Measurements from ENCODE around the gene EIF3F.
A peak's percentile ranks its signal among the peaks of the same experiment; 100 is the strongest.

The EIF3F gene

DNA sequence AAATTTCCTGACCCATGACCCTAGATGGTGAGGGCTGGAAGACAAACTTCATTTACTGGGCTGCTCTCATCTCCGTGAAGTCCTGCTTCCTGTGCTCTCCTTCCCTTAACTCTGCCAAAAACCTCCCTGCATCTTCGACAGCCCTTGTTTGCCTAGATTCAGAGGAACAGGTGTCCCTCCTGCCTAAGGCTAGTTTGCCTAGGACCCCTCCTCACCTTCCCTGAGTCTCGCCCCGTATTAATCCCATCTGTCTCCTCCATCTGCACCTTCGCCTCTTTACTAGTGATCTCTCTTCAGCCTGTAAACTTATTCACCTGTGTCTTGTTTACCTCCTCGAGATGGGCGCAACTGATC lies 33.1 kb downstream of the EIF3F start:
- H3K27me3 ChIP-seq (replicated peaks in 2 of 5; ENCODE audit: control insufficient read depth in 4 of 5, insufficient read depth in 5 of 5, low read length in 4 of 5) = peaks cover 16 to 58% (median 39%) of the 10 kb centered on the region in 5 experiments
- WGBS (ENCODE audit: insufficient coverage) = 48% methylated on average over 7 of the region's 7 CpGs
- DNase-seq = no peak
- POLR2A ChIA-PET = no interaction called here
- peak overlapping the region in 5 of 7 experiments; percentile 50 to 77 (median 61) for H3K4me3 ChIP-seq (ENCODE audit: control insufficient read depth in 1 of 7, extremely low read depth in 1 of 7, insufficient read depth in 4 of 7, low read depth in 2 of 7, low read length in 6 of 7)
- H3K9me3 ChIP-seq (ENCODE audit: control extremely low read depth in 1 of 5, control insufficient read depth in 4 of 5, insufficient read depth in 2 of 5, low read depth in 1 of 5, low read length in 4 of 5) = peaks cover 0 to 4% (median 0%) of the 10 kb centered on the region in 5 experiments
- CTCF ChIA-PET = interaction anchor here (1.0 to 6.4 kb wide), 6 partner anchors 10 to 76 kb away, joined by 3 to 53 read pairs (median 4); partner anchors contain the start of gene EIF3F
- H3K36me3 ChIP-seq (ENCODE audit: control insufficient read depth in 4 of 4, insufficient read depth in 4 of 4, low read length in 3 of 4) = no peaks in the 10 kb centered on the region
- no peak overlapping the region for H3K27ac ChIP-seq (ENCODE audit: insufficient read depth in 1 of 2, low read depth in 1 of 2, low read length in 2 of 2, poor library complexity in 1 of 2, severe bottlenecking in 2 of 2)
- peaks cover 2 to 19% (median 11%) of the 10 kb centered on the region in 4 experiments for H3K4me1 ChIP-seq (ENCODE audit: control extremely low read depth in 1 of 4, control insufficient read depth in 4 of 4, insufficient read depth in 4 of 4, low read length in 3 of 4)

DNA sequence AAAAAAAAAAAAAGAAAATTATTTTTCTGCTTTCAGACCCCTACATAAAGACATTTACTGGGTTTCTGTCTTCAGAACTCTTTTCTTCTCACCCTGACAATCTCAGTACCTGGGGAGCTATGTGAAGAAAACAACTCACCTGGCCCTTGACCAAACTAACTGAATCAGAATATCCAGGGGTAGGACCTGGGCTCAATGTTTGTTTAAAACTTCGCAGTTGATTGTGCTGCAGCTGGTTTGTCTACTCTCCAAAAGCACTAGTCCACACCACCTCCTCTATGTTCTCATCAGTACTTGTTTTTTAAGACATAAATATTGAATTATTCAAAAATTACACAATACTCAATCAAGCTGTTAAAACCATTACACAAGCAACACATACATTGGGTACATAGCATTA lies 34.8 kb downstream of the EIF3F start:
- WGBS (ENCODE audit: insufficient coverage) = no CpG with 5 or more reads among the region's 1 CpG
- ChIA-PET POLR2A (no interaction called here), CTCF (interaction anchor here (1.1 to 3.3 kb wide), 5 partner anchors 9 to 78 kb away, joined by 3 to 21 read pairs (median 11); no protein-coding TSS in a partner anchor)
- Histone ChIP-seq H3K4me1 (ENCODE audit: control extremely low read depth in 1 of 4, control insufficient read depth in 4 of 4, insufficient read depth in 4 of 4, low read length in 3 of 4) (peaks cover 2 to 19% (median 11%) of the 10 kb centered on the region in 4 experiments), H3K27me3 (replicated peaks in 2 of 5; ENCODE audit: control insufficient read depth in 4 of 5, insufficient read depth in 5 of 5, low read length in 4 of 5) (peaks cover 21 to 46% (median 33%) of the 10 kb centered on the region in 5 experiments), H3K27ac (ENCODE audit: insufficient read depth in 1 of 2, low read depth in 1 of 2, low read length in 2 of 2, poor library complexity in 1 of 2, severe bottlenecking in 2 of 2) (no peak overlapping the region), H3K36me3 (ENCODE audit: control insufficient read depth in 4 of 4, insufficient read depth in 4 of 4, low read length in 3 of 4) (no peaks in the 10 kb centered on the region), H3K4me3 (ENCODE audit: control insufficient read depth in 1 of 7, extremely low read depth in 1 of 7, insufficient read depth in 4 of 7, low read depth in 2 of 7, low read length in 6 of 7) (no peak overlapping the region), H3K9me3 (ENCODE audit: control extremely low read depth in 1 of 5, control insufficient read depth in 4 of 5, insufficient read depth in 2 of 5, low read depth in 1 of 5, low read length in 4 of 5) (peaks cover 0 to 4% (median 0%) of the 10 kb centered on the region in 5 experiments)
- DNase-seq = no peak

- CTCF ChIA-PET = interaction anchor here (0.9 to 3.3 kb wide), 5 partner anchors 11 to 77 kb away, joined by 3 to 21 read pairs (median 11); no protein-coding TSS in a partner anchor
- no peak overlapping the region for H3K4me3 ChIP-seq (ENCODE audit: control insufficient read depth in 1 of 7, extremely low read depth in 1 of 7, insufficient read depth in 4 of 7, low read depth in 2 of 7, low read length in 6 of 7)
- DNase-seq = no peak
- POLR2A ChIA-PET = no interaction called here
- peaks cover 15 to 36% (median 28%) of the 10 kb centered on the region in 5 experiments for H3K27me3 ChIP-seq (replicated peaks in 2 of 5; ENCODE audit: control insufficient read depth in 4 of 5, insufficient read depth in 5 of 5, low read length in 4 of 5)
- H3K27ac ChIP-seq (ENCODE audit: insufficient read depth in 1 of 2, low read depth in 1 of 2, low read length in 2 of 2, poor library complexity in 1 of 2, severe bottlenecking in 2 of 2) = no peak overlapping the region
- no peaks in the 10 kb centered on the region for H3K36me3 ChIP-seq (ENCODE audit: control insufficient read depth in 4 of 4, insufficient read depth in 4 of 4, low read length in 3 of 4)
- peaks cover 2 to 19% (median 11%) of the 10 kb centered on the region in 4 experiments for H3K4me1 ChIP-seq (ENCODE audit: control extremely low read depth in 1 of 4, control insufficient read depth in 4 of 4, insufficient read depth in 4 of 4, low read length in 3 of 4)
- peaks cover 0 to 3% (median 0%) of the 10 kb centered on the region in 5 experiments for H3K9me3 ChIP-seq (ENCODE audit: control extremely low read depth in 1 of 5, control insufficient read depth in 4 of 5, insufficient read depth in 2 of 5, low read depth in 1 of 5, low read length in 4 of 5)
- 100% methylated on average over 2 of the region's 2 CpGs for WGBS (ENCODE audit: insufficient coverage)
These were observed 35.7 kb downstream of the EIF3F start for GRCh38 chr11:8022876-8023275.

DNA sequence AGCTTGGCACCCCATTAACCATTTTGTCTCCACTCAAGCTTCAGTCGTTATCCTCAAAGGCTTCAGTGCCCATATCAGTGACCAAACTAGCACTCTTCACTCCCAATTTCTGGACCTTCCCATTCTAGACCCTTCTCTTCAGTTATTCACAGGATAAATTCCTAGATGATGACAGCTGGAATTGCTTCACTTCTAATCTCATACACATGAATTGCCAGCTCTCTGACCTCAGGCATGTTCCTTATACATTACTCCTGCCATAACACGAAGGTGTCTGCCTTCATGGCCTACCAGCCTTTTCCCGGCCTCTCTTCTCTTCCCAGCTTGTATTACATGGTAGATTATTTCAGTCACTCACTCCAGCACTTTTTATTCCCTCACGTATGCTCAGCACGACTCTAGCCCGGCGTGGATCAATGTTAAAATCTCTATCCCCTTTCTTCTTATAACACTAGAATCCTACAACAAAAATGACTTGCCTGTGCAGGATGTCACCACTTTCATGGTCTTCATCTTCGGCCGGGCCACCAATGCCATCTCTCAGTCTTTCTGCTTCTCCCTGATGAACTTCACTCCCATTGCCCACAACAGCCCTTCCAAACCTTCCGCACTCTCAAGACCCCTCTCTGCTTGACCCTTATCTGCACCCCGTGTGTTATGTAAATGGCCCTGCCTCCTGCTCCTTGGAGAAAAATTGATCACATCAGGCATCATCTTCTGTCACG lies 36.9 kb downstream of the EIF3F start:
- CTCF ChIA-PET = interaction anchor here (0.9 to 1.4 kb wide), 3 partner anchors 17 to 75 kb away, joined by 3 to 5 read pairs (median 4); no protein-coding TSS in a partner anchor
- POLR2A ChIA-PET = no interaction called here
- Histone ChIP-seq H3K9me3 (ENCODE audit: control extremely low read depth in 1 of 5, control insufficient read depth in 4 of 5, insufficient read depth in 2 of 5, low read depth in 1 of 5, low read length in 4 of 5) (no peaks in the 10 kb centered on the region), H3K27ac (ENCODE audit: insufficient read depth in 1 of 2, low read depth in 1 of 2, low read length in 2 of 2, poor library complexity in 1 of 2, severe bottlenecking in 2 of 2) (no peak overlapping the region), H3K4me1 (ENCODE audit: control extremely low read depth in 1 of 4, control insufficient read depth in 4 of 4, insufficient read depth in 4 of 4, low read length in 3 of 4) (peaks cover 2 to 12% (median 7%) of the 10 kb centered on the region in 4 experiments), H3K4me3 (ENCODE audit: control insufficient read depth in 1 of 7, extremely low read depth in 1 of 7, insufficient read depth in 4 of 7, low read depth in 2 of 7, low read length in 6 of 7) (no peak overlapping the region), H3K36me3 (ENCODE audit: control insufficient read depth in 4 of 4, insufficient read depth in 4 of 4, low read length in 3 of 4) (no peaks in the 10 kb centered on the region), H3K27me3 (replicated peaks in 2 of 5; ENCODE audit: control insufficient read depth in 4 of 5, insufficient read depth in 5 of 5, low read length in 4 of 5) (peaks cover 15 to 26% (median 20%) of the 10 kb centered on the region in 5 experiments)
- DNase-seq = no peak
- WGBS (ENCODE audit: insufficient coverage) = 93% methylated on average over 11 of the region's 12 CpGs

DNA sequence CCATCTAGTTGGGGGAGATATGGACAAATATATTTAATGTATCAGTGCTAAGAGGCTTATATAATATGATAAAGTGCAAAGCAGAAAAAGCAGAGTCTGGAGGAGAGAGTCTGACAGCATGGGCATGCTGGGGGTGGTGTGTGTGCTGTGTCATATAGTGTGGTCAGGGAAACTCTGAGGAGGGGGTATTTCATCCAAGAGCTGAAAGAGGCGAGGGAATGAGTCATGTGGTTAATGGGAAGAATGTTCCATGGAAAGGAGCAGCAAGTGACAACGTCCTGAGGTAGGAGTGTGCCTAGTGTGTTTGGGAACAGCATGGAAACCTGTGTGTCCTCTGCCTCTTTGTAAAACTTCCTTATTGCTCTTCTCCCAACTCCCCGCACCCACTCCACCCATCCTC lies 38.0 kb downstream of the EIF3F start:
- no peaks in the 10 kb centered on the region for H3K9me3 ChIP-seq (ENCODE audit: control extremely low read depth in 1 of 5, control insufficient read depth in 4 of 5, insufficient read depth in 2 of 5, low read depth in 1 of 5, low read length in 4 of 5)
- no peak overlapping the region for H3K4me3 ChIP-seq (ENCODE audit: control insufficient read depth in 1 of 7, extremely low read depth in 1 of 7, insufficient read depth in 4 of 7, low read depth in 2 of 7, low read length in 6 of 7)
- ChIA-PET POLR2A (no interaction called here), CTCF (no interaction called here)
- no peak for DNase-seq
- H3K4me1 ChIP-seq (ENCODE audit: control extremely low read depth in 1 of 4, control insufficient read depth in 4 of 4, insufficient read depth in 4 of 4, low read length in 3 of 4) = peaks cover 0 to 2% (median under 1%) of the 10 kb centered on the region in 4 experiments
- no peaks in the 10 kb centered on the region for H3K36me3 ChIP-seq (ENCODE audit: control insufficient read depth in 4 of 4, insufficient read depth in 4 of 4, low read length in 3 of 4)
- no peak overlapping the region for H3K27ac ChIP-seq (ENCODE audit: insufficient read depth in 1 of 2, low read depth in 1 of 2, low read length in 2 of 2, poor library complexity in 1 of 2, severe bottlenecking in 2 of 2)
- WGBS (ENCODE audit: insufficient coverage) = 58% methylated on average over 2 of the region's 3 CpGs
- peaks cover 12 to 17% (median 15%) of the 10 kb centered on the region in 5 experiments for H3K27me3 ChIP-seq (replicated peaks in 2 of 5; ENCODE audit: control insufficient read depth in 4 of 5, insufficient read depth in 5 of 5, low read length in 4 of 5)

DNA sequence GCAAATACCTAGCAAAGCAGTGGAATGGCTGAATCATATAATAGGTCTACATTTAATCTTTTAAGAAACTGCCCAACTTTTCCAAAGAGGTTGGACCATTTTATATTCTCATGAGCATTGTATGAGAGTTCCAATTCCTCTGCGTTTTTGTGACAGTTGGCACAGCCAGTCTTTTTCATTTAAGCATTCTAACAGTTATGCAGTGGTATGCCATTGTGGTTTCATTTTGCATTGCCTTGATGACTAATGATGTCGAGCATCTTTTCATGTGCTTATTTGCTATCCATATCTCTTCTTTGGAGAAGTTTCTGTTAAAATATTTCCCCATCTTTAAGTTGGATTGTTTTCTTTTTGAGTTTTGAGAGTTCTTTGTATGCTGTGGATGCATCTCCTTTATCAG lies 38.7 kb downstream of the EIF3F start:
- POLR2A ChIA-PET = no interaction called here
- peak in 2 of 3 donors; percentile 19 to 27 for DNase-seq
- CTCF ChIA-PET = no interaction called here
- H3K4me1 ChIP-seq (ENCODE audit: control extremely low read depth in 1 of 4, control insufficient read depth in 4 of 4, insufficient read depth in 4 of 4, low read length in 3 of 4) = no peaks in the 10 kb centered on the region
- no peak overlapping the region for H3K27ac ChIP-seq (ENCODE audit: insufficient read depth in 1 of 2, low read depth in 1 of 2, low read length in 2 of 2, poor library complexity in 1 of 2, severe bottlenecking in 2 of 2)
- H3K27me3 ChIP-seq (replicated peaks in 2 of 5; ENCODE audit: control insufficient read depth in 4 of 5, insufficient read depth in 5 of 5, low read length in 4 of 5) = peaks cover 6 to 13% (median 10%) of the 10 kb centered on the region in 5 experiments
- no peaks in the 10 kb centered on the region for H3K9me3 ChIP-seq (ENCODE audit: control extremely low read depth in 1 of 5, control insufficient read depth in 4 of 5, insufficient read depth in 2 of 5, low read depth in 1 of 5, low read length in 4 of 5)
- H3K4me3 ChIP-seq (ENCODE audit: control insufficient read depth in 1 of 7, extremely low read depth in 1 of 7, insufficient read depth in 4 of 7, low read depth in 2 of 7, low read length in 6 of 7) = no peak overlapping the region
- WGBS (ENCODE audit: insufficient coverage) = 80% methylated on average over 1 of the region's 2 CpGs
- H3K36me3 ChIP-seq (ENCODE audit: control insufficient read depth in 4 of 4, insufficient read depth in 4 of 4, low read length in 3 of 4) = no peaks in the 10 kb centered on the region

DNA sequence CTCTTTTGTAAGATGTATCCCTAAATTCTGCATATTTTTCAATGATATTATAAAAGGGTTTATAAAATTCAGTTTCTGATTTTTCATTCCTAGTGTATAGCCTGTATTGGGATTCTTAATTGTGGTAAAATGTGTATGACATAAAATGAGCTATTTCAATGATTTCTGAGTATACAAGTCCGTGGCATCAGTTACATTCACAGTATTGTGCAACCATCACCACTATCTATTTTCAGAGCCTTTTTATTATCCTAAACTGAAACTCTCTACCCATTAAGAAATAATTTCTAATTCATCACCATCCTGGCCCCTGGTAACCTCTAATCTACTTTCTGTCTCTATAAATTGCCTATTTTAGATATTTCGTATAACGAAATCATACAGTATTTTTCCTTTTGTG lies 39.8 kb downstream of the EIF3F start:
- Histone ChIP-seq H3K9me3 (ENCODE audit: control extremely low read depth in 1 of 5, control insufficient read depth in 4 of 5, insufficient read depth in 2 of 5, low read depth in 1 of 5, low read length in 4 of 5) (no peaks in the 10 kb centered on the region), H3K36me3 (ENCODE audit: control insufficient read depth in 4 of 4, insufficient read depth in 4 of 4, low read length in 3 of 4) (no peaks in the 10 kb centered on the region), H3K4me3 (ENCODE audit: control insufficient read depth in 1 of 7, extremely low read depth in 1 of 7, insufficient read depth in 4 of 7, low read depth in 2 of 7, low read length in 6 of 7) (no peak overlapping the region), H3K4me1 (ENCODE audit: control extremely low read depth in 1 of 4, control insufficient read depth in 4 of 4, insufficient read depth in 4 of 4, low read length in 3 of 4) (no peaks in the 10 kb centered on the region), H3K27me3 (replicated peaks in 2 of 5; ENCODE audit: control insufficient read depth in 4 of 5, insufficient read depth in 5 of 5, low read length in 4 of 5) (peaks cover 3 to 13% (median 6%) of the 10 kb centered on the region in 5 experiments), H3K27ac (ENCODE audit: insufficient read depth in 1 of 2, low read depth in 1 of 2, low read length in 2 of 2, poor library complexity in 1 of 2, severe bottlenecking in 2 of 2) (no peak overlapping the region)
- ChIA-PET POLR2A (no interaction called here), CTCF (no interaction called here)
- 100% methylated on average over 1 of the region's 3 CpGs for WGBS (ENCODE audit: insufficient coverage)
- no peak for DNase-seq
